Measurements from ENCODE around the gene ARL10. TPM values are rescaled to one million over a fixed set of nuclear protein-coding genes. Genes with fewer than 3 reads are reported as not detected.
A peak's percentile ranks its signal among the peaks of the same experiment; 100 is the strongest.

ARL10 gene
- total RNA-seq, 1 experiment from 2014 or later, result 9.6 TPM

GRCh38 chr5:176409765-176410164 lies 44.5 kb downstream of the ARL10 start:
- Mint-ChIP-seq H3K9me3 (no peaks in the 10 kb centered on the region), H3K27me3 (ENCODE audit: low read depth) (no peaks in the 10 kb centered on the region), H3K36me3 (ENCODE audit: insufficient read depth in 1 of 3, low read depth in 3 of 3) (peaks cover 0 to 10% (median 5%) of the 10 kb centered on the region in 3 experiments; a peak in 3 of 7 replicates), H3K27ac (peak overlapping the region in 1 of 3 experiments; percentile 29; a peak in 2 of 7 replicates), H3K4me1 (peaks cover 7% of the 10 kb centered on the region in 2 experiments; a peak in 2 of 4 replicates), H3K4me3 (no peak overlapping the region)
- no peak overlapping the region for H3K4ac ChIP-seq (ENCODE audit: low read depth, low read length)
- no peak overlapping the region for H3K27ac ChIP-seq (ENCODE audit: insufficient read length, low read depth, low read length)
- no peak overlapping the region for H2BK12ac ChIP-seq (ENCODE audit: insufficient read length, low read depth, low read length)
- no peaks in the 10 kb centered on the region for H3K4me1 ChIP-seq (ENCODE audit: insufficient read depth, low read length)
- no peak overlapping the region for H3K4me2 ChIP-seq (ENCODE audit: insufficient read depth, insufficient read length, low read length)
- H3K9ac ChIP-seq (ENCODE audit: extremely low read depth, insufficient read length, low read length), result no peak overlapping the region
- no peak overlapping the region for H4K91ac ChIP-seq (ENCODE audit: insufficient read length, low read depth, low read length)
- H3K18ac ChIP-seq (ENCODE audit: insufficient read length, low read depth, low read length), result no peak overlapping the region
- H4K20me1 ChIP-seq (ENCODE audit: control insufficient read depth, insufficient read depth, insufficient read length), result no peaks in the 10 kb centered on the region
- H3K23me2 ChIP-seq (ENCODE audit: insufficient read length, low read depth, low read length, poor library complexity, severe bottlenecking), result no peaks in the 10 kb centered on the region
- no peak overlapping the region for H2BK5ac ChIP-seq (ENCODE audit: insufficient read length, low read length)
- H3T11ph ChIP-seq (ENCODE audit: low read length), result no peak overlapping the region
- no peak overlapping the region for H3K56ac ChIP-seq (ENCODE audit: insufficient read length, low read depth, low read length)
- no peaks in the 10 kb centered on the region for H3K9me3 ChIP-seq (ENCODE audit: control insufficient read depth, low read depth, low read length)
- WGBS (ENCODE audit: extremely low coverage, insufficient read length, low lambda C conversion rate), result no CpG with 5 or more reads among the region's 4 CpGs
- H2BK120ac ChIP-seq (ENCODE audit: low read depth, low read length, poor library complexity, severe bottlenecking), result no peak overlapping the region
- H4K5ac ChIP-seq (ENCODE audit: insufficient read length, low read depth, low read length), result no peak overlapping the region
- H3K79me1 ChIP-seq (ENCODE audit: insufficient read depth, low read depth, low read length, poor library complexity, severe bottlenecking), result no peaks in the 10 kb centered on the region
- no peak for TF ChIP-seq CTCF (conservative IDR thresholded peaks at IDR 0.05)
- H3K27me3 ChIP-seq (ENCODE audit: insufficient read depth, low read length), result no peaks in the 10 kb centered on the region
- H4K8ac ChIP-seq (replicated peaks; ENCODE audit: insufficient read length, low read depth, low read length), result no peak overlapping the region
- no peak overlapping the region for H2BK15ac ChIP-seq (ENCODE audit: low read depth, low read length)
- H3K79me2 ChIP-seq (ENCODE audit: insufficient read depth, low read length), result no peaks in the 10 kb centered on the region
- H2BK20ac ChIP-seq (ENCODE audit: low read depth, low read length, poor library complexity, severe bottlenecking), result no peak overlapping the region
- H2AFZ ChIP-seq (ENCODE audit: low read length), result no peak overlapping the region
- H3K23ac ChIP-seq (ENCODE audit: insufficient read length, low read depth, low read length), result no peak overlapping the region
- H2AK5ac ChIP-seq (ENCODE audit: insufficient read length, low read length), result no peak overlapping the region
- no peak for DNase-seq
- H3K14ac ChIP-seq (ENCODE audit: insufficient read depth, low read length), result no peak overlapping the region

Measured in H9 (cell line).